ENCODE results near the gene KIF6. TPM values are rescaled to one million over a fixed set of nuclear protein-coding genes. Genes with fewer than 3 reads are reported as not detected.

Gene KIF6
- total RNA-seq, 1 experiment from 2014 or later = not detected

DNA sequence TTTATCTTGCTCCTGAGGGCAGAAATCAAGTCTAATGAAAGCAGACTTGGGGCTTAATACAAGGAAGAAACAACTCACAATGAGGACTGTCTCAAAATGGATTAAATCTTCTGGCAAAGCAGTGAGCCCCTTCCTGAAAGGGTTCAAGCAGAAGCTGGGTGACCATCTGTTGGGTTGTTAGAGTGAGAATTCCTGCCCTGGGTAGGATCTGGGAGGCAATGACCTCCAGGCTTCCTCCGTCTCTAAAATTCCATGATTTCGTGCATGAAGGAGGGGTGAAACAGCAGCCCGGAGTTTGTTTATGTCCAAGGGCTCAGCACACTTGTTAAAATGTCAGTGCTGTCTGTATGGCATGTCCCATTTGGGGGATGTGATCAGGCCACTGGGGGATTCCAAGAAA lies 338.7 kb downstream of the KIF6 start:
- ChIA-PET POLR2A (no interaction called here), CTCF (no interaction called here)
- BruUV-seq (replicated peaks) = no TSS peak
- Histone ChIP-seq H3K9me3 (ENCODE audit: control insufficient read depth, insufficient read depth, low read depth, low read length) (no peaks in the 10 kb centered on the region), H3K27ac (ENCODE audit: low read length) (no peak overlapping the region), H3K4me1 (ENCODE audit: control insufficient read depth, insufficient read depth, low read length) (no peaks in the 10 kb centered on the region), H3K27me3 (ENCODE audit: control insufficient read depth, insufficient read depth, low read length) (0 out of 2 replicates have a peak, but pooled peaks cover 3% of the 10 kb centered on the region), H3K36me3 (ENCODE audit: control insufficient read depth, insufficient read depth, low read length) (no peaks in the 10 kb centered on the region), H3K4me3 (ENCODE audit: low read depth in 2 of 2, low read length in 2 of 2) (no peak overlapping the region)
- no peak for ATAC-seq
- intact Hi-C loops (cut with micrococcal nuclease; ENCODE audit: unreplicated experiment) (no loop called here), in situ Hi-C loops (cut with HindIII; ENCODE audit: low pct_unique_long_range_greater_than_20kb, low sequenced_read_pairs) (no loop called here)
- DNase-seq (ENCODE audit: low read depth, low spot score) = no peak
- TF ChIP-seq, protein P1, sequence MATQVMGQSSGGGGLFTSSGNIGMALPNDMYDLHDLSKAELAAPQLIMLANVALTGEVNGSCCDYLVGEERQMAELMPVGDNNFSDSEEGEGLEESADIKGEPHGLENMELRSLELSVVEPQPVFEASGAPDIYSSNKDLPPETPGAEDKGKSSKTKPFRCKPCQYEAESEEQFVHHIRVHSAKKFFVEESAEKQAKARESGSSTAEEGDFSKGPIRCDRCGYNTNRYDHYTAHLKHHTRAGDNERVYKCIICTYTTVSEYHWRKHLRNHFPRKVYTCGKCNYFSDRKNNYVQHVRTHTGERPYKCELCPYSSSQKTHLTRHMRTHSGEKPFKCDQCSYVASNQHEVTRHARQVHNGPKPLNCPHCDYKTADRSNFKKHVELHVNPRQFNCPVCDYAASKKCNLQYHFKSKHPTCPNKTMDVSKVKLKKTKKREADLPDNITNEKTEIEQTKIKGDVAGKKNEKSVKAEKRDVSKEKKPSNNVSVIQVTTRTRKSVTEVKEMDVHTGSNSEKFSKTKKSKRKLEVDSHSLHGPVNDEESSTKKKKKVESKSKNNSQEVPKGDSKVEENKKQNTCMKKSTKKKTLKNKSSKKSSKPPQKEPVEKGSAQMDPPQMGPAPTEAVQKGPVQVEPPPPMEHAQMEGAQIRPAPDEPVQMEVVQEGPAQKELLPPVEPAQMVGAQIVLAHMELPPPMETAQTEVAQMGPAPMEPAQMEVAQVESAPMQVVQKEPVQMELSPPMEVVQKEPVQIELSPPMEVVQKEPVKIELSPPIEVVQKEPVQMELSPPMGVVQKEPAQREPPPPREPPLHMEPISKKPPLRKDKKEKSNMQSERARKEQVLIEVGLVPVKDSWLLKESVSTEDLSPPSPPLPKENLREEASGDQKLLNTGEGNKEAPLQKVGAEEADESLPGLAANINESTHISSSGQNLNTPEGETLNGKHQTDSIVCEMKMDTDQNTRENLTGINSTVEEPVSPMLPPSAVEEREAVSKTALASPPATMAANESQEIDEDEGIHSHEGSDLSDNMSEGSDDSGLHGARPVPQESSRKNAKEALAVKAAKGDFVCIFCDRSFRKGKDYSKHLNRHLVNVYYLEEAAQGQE (IDR thresholded peaks at IDR 0.05; ENCODE audit: insufficient read depth in 1 of 2, low read depth in 2 of 2, low read length in 1 of 2) = no peak
- TF ChIP-seq, protein P2, sequence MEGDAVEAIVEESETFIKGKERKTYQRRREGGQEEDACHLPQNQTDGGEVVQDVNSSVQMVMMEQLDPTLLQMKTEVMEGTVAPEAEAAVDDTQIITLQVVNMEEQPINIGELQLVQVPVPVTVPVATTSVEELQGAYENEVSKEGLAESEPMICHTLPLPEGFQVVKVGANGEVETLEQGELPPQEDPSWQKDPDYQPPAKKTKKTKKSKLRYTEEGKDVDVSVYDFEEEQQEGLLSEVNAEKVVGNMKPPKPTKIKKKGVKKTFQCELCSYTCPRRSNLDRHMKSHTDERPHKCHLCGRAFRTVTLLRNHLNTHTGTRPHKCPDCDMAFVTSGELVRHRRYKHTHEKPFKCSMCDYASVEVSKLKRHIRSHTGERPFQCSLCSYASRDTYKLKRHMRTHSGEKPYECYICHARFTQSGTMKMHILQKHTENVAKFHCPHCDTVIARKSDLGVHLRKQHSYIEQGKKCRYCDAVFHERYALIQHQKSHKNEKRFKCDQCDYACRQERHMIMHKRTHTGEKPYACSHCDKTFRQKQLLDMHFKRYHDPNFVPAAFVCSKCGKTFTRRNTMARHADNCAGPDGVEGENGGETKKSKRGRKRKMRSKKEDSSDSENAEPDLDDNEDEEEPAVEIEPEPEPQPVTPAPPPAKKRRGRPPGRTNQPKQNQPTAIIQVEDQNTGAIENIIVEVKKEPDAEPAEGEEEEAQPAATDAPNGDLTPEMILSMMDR (IDR thresholded peaks at IDR 0.05) = no peak
- TF ChIP-seq TCF7L2 (IDR thresholded peaks at IDR 0.05; ENCODE audit: low read depth, low read length) (no peak), POLR2AphosphoS5 (IDR thresholded peaks at IDR 0.05; ENCODE audit: low read depth, low read length) (no peak), SIN3A (IDR thresholded peaks at IDR 0.05; ENCODE audit: borderline replicate concordance, insufficient read depth, low read depth, low read length) (no peak)

DNA sequence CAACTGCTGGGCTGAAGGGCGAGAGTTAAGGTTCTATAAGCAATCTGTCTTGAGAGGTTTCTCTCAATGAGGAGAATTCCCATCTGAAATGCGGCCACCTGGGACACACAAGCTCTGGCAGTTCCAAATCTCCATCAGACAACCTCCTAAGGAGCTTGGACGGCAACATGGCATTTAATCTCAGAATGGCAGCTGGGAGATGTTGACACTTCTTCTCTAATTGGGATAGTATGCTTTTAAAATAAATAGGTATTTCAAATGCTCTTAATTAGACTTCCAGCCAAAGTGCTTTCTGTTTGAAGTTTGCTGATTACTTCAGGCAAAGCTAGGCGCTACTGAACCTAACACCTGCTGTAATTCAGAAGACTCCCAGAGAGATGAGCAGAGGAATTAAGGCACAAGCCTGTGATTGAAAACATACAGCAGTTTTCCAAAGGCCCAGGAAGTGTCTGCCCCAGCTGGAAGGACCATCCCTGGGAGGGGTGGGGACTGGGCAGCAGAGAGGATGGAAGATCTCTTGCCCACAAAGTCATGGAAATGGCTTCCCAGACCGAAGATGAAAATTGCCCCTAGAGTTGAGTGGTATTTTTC lies 343.6 kb downstream of the KIF6 start:
- Histone ChIP-seq H3K27ac (ENCODE audit: low read length) (no peak overlapping the region), H3K9me3 (ENCODE audit: control insufficient read depth, insufficient read depth, low read depth, low read length) (no peaks in the 10 kb centered on the region), H3K4me1 (ENCODE audit: control insufficient read depth, insufficient read depth, low read length) (no peaks in the 10 kb centered on the region), H3K27me3 (ENCODE audit: control insufficient read depth, insufficient read depth, low read length) (no peaks in the 10 kb centered on the region), H3K4me3 (ENCODE audit: low read depth in 2 of 2, low read length in 2 of 2) (no peak overlapping the region), H3K36me3 (ENCODE audit: control insufficient read depth, insufficient read depth, low read length) (no peaks in the 10 kb centered on the region)
- in situ Hi-C loops (cut with HindIII; ENCODE audit: low pct_unique_long_range_greater_than_20kb, low sequenced_read_pairs) (no loop called here), intact Hi-C loops (cut with micrococcal nuclease; ENCODE audit: unreplicated experiment) (no loop called here)
- POLR2A ChIA-PET = no interaction called here
- DNase-seq (ENCODE audit: low read depth, low spot score) (no peak), ATAC-seq (no peak)
- CTCF ChIA-PET = no interaction called here
- BruUV-seq (replicated peaks) = no TSS peak
- TF ChIP-seq TCF7L2 (IDR thresholded peaks at IDR 0.05; ENCODE audit: low read depth, low read length) = no peak
- TF ChIP-seq, protein P2 (IDR thresholded peaks at IDR 0.05) = no peak
- no peak for TF ChIP-seq POLR2AphosphoS5 (IDR thresholded peaks at IDR 0.05; ENCODE audit: low read depth, low read length)
- TF ChIP-seq, protein P1 (IDR thresholded peaks at IDR 0.05; ENCODE audit: insufficient read depth in 1 of 2, low read depth in 2 of 2, low read length in 1 of 2) = no peak
- TF ChIP-seq SIN3A (IDR thresholded peaks at IDR 0.05; ENCODE audit: borderline replicate concordance, insufficient read depth, low read depth, low read length) = no peak

All from Panc1 (cell line).